M059J (cell line): ENCODE results near the gene HLA-E. TPM values are rescaled to one million over a fixed set of nuclear protein-coding genes. Genes with fewer than 3 reads are reported as not detected.
"Not testable (repeated sequence)": the region's sequence is repeated elsewhere in the genome, so short reads cannot be mapped to it uniquely, and the experiment has no call there.

Experiments
- DNase-seq: peaks from one replicate; pipeline ENCODE4 v3.0.0-alpha.2; 2012; ENCODE audit warnings: low read depth
- total RNA-seq: library from RNA; depleted of rRNA; stranded (reverse); fragments of >200 nt; shearing (Covaris generic); gene quantifications from 2 replicates; pipeline ENCODE4 v1.2.3, GENCODE V29; 2014

The HLA-E gene
- total RNA-seq, 1 experiment from 2014 or later, result 778 TPM

- DNase-seq, result no peak
Observed at GRCh38 chr6:30507849-30508827, 18.8 kb downstream of the HLA-E start.

GRCh38 chr6:30508890-30509736, 19.8 kb downstream of the HLA-E start:
- DNase-seq, result peak; percentile 78

DNA sequence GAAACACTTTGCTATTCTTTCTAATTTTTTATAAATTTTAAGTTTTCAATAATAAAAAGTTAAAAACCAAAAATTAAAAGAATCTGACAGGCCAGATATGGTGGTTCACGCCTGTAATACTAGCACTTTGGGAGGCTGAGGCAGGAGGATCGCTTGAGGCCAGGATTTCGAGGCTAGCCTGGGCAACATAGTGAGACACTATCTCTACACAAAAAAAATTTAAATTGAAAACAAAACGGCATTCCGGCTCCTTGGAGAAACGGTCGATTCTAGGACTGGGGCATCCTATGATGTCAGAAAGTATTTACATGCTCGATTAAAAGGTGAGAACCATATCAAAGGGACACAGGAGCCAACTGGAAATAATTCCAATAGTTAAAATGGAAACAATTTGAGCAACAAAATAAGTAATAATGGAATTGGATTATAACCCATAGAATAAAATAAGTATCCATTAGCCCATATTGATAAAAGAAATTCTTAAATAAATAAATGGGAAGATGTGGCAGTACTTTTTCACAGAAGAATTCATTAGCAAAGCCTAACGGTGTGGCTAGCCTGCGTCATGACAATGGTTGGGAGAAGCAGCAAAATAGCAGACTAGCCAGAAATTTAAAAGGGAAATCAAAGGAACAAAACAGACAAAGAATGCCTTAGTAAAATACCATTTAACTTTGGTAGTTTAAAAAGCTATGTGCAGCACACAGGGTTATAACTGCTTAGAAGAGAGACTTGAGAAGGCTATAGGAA, 21.3 kb downstream of the HLA-E start:
- DNase-seq, result no peak

- no peak for DNase-seq
Observed at GRCh38 chr6:30511169-30511546, 21.8 kb downstream of the HLA-E start.

DNA sequence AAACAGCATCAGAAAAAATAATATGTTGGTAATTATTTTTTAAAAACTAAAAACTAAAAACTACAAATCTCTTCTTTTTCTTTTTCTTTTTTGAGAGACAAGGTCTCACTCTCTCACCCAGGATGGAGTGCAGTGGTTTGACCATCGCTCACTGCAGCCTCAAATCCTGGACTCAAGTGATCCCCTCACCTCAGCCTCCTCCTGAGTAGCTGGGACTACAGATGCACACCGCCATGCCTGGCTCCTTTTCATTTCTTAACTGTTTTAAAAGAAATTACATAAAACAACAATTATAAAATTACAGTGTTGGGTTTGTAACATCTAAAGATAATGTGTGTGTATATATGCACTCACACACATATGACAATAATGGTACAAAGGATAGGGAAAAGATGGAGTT, 24.1 kb downstream of the HLA-E start:
- DNase-seq, result no peak

GRCh38 chr6:30515106-30515505, 25.8 kb downstream of the HLA-E start:
- DNase-seq, result no peak

DNA sequence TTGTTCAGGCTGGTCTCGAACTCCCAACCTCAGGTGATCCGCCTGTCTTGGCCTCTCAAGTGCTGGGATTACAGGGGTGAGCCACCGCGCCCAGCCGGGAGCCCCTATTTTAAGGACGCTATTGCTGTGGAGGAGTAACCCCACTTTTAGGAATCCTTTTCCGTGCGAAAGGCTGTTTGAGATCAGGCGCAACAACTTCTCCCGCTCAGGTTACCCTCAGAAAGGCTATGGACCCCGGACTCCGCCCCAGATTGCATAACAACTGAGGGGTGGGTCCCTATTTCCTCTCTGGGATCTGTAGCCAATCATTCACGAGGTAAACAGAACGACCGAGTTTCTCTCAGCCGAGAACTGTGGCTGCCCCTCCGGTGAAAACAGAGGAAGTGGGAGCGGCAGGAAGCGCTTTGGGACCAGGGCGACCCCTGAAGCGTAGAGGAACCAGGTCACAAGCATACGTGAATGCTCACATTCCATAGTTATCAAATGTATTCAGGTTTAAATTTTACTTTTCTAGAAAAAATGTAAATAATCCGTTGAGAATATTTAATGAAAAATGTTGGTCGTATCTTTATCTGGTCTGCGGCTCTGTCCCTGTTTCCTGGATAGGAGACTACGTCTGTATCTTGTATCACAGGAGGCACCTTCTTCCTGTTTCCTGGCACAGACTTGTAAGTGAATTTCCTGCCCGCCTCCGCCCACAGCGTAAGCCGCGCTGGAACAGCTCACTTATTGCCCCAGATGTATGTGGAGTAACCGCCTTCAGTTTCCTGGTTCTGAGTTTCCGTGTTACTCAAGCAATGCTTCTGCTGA, 26.8 kb downstream of the HLA-E start:
- peak; percentile 93 for DNase-seq

DNA sequence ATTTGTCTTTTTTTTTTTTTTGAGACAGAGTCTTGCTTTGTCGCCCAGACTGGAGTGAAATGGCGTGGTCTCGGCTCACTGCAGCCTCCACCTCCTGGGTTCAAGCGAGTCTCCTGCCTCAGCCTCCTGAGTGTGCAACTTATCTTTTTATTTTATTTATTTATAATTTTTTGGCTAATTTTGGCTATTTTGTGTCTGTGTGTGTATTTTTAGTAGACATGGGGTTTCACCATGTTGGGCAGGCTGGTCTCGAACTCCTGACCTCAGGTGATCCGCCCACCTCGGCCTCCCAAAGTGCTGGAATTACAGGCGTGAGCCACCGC, 27.4 kb downstream of the HLA-E start:
- not testable (repeated sequence) for DNase-seq

DNA sequence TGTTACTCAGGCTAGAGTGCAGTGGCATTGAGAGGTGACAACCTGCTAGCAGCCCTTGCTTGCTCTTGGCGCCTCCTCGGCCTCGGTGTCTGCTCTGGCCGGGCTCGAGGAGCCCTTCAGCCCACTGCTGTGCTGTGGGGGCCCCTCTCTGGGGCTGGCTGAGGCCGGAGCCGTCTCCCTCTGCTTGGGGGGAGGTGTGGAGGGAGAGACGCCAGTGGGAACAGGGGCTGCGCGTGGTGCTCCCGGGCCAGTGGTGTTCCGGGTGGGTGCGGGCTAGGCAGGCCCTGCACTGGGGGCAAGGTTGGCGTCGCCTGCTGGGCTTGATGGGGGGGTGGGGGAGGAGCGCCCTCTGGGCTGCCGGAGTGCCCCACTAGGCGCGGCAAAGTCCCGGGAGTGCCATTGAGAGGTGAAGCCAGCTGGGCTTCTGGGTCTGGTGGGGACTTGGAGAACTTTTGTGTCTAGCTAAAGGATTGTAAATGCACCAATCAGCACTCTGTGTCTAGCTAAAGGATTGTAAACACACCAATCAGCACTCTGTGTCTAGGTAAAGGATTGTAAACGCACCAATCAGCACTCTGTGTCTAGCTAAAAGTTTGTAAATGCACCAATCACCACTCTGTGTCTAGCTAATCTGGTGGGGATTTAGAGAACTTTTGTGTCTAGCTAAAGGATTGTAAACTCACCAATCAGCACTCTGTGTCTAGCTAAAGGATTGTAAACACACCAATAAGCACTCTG, 28.6 kb downstream of the HLA-E start:
- not testable (repeated sequence) for DNase-seq

- DNase-seq, result not testable (repeated sequence)
Observed at GRCh38 chr6:30518505-30519145, 29.3 kb downstream of the HLA-E start.

GRCh38 chr6:30520522-30520921, 31.2 kb downstream of the HLA-E start:
- DNase-seq, result no peak

DNA sequence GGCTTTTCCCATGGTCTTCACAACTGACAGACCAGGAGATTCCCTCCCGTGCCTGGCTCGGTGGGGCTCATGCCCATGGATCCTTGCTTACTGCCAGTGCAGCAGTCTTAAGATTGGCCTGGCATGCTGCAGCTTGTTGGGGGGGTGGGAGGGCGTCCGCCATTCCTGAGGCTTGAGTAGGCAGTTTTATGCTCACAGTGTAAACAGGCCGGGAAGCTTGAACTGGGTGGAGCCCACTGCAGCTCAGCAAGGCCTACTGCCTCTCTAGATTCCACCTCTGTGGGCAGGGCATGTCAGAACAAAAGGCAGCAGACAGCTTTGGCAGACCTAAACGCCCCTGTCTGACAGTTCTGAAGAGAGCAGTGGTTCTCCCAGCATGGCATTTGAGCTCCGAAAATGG, 31.8 kb downstream of the HLA-E start:
- DNase-seq, result peak; percentile 86

DNA sequence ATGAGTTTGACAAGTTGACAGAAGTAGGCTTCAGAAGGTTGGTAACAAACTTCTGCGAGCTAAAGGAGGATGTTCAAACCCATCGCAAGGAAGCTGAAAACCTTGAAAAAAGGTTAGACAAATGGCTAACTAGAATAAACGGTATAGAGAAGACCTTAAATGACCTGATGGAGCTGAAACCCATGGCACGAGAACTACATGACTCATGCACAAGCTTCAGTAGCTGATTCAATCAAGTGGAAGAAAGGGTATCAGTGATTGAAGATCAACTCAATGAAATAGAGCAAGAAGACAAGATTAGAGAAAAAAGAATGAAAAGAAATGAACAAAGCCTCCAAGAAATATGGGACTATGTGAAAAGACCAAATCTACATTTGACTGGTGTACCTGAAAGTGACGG, 32.6 kb downstream of the HLA-E start:
- peak; percentile 68 for DNase-seq

GRCh38 chr6:30526444-30526843, 37.1 kb downstream of the HLA-E start:
- not testable (repeated sequence) for DNase-seq

DNA sequence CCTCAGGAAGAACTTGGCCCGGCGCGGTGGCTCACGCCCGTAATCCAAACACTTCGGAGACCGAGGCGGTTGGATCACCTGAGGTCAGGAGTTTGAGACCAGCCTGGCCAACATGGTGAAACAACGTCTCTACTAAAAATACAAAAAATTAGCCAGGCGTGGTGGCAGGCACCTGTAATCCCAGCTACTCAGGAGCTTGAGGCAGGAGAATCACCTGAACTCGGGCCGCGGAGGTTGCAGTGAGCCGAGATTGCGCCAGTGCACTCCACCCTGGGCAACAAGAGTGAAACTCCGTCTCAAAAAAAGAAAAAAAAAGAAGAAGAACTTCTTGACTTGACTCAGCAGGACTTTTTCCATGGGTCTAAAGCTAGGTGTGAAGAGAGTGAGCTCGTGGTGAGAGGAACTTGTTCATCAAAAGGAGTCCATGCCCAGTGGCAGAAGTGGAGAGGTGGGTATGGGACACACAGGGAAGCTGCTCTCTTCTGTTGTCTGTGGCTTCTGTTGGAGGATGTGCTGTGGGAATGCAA, 40.1 kb downstream of the HLA-E start:
- DNase-seq, result not testable (repeated sequence)

- DNase-seq, result no peak
Observed at GRCh38 chr6:30530014-30530413, 40.7 kb downstream of the HLA-E start.

- no peak for DNase-seq
Observed at GRCh38 chr6:30533460-30534294, 44.4 kb downstream of the HLA-E start.

- no peak for DNase-seq
Observed at GRCh38 chr6:30537931-30538330, 48.6 kb downstream of the HLA-E start.
